Measurements from ENCODE around the gene STK24. TPM values are rescaled to one million over a fixed set of nuclear protein-coding genes. Genes with fewer than 3 reads are reported as not detected.

The STK24 gene
- total and polyA plus RNA-seq, 2 experiments from 2014 or later = 83.3 to 98.0 TPM

DNA sequence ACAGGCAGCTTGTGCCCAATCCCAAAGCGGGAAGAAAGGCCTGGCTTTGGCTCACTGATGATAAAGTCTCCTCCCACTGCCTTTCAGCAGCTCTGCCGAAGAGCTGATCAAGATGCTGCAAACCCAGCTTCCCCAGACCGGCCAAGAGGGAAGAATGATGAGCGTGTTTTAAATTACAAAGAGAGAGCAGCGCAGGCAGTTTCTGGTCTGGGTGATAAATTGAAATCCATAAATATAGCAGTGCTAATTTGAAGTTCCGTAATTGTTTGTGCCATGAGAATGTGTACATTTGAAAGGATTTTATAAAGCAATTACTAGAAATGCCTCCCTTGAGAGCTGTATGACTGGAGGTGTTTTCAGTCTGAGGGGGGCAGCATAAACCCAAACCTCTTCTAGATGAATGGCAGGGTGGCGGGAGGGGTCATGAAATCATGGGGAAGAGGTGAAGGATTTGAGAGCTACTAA, 171.8 kb downstream of the STK24 start:
- Histone ChIP-seq H3K4me1 (ENCODE audit: low read depth) (no peaks in the 10 kb centered on the region), H3K27ac (no peak overlapping the region), H3K9me3 (ENCODE audit: low read depth) (no peaks in the 10 kb centered on the region), H3K27me3 (no peaks in the 10 kb centered on the region), H3K36me3 (no peaks in the 10 kb centered on the region), H3K4me3 (no peak overlapping the region)
- TF ChIP-seq, protein P1, sequence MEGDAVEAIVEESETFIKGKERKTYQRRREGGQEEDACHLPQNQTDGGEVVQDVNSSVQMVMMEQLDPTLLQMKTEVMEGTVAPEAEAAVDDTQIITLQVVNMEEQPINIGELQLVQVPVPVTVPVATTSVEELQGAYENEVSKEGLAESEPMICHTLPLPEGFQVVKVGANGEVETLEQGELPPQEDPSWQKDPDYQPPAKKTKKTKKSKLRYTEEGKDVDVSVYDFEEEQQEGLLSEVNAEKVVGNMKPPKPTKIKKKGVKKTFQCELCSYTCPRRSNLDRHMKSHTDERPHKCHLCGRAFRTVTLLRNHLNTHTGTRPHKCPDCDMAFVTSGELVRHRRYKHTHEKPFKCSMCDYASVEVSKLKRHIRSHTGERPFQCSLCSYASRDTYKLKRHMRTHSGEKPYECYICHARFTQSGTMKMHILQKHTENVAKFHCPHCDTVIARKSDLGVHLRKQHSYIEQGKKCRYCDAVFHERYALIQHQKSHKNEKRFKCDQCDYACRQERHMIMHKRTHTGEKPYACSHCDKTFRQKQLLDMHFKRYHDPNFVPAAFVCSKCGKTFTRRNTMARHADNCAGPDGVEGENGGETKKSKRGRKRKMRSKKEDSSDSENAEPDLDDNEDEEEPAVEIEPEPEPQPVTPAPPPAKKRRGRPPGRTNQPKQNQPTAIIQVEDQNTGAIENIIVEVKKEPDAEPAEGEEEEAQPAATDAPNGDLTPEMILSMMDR (IDR thresholded peaks at IDR 0.05; ENCODE audit: low read depth, low read length) = no peak
- peak; percentile 52 to 69 for DNase-seq (ENCODE audit: low read depth in 1 of 2, low spot score in 1 of 2)

- DNase-seq (ENCODE audit: low read depth in 1 of 2, low spot score in 1 of 2) = no peak
- Histone ChIP-seq H3K4me1 (ENCODE audit: low read depth) (no peaks in the 10 kb centered on the region), H3K4me3 (no peak overlapping the region), H3K27me3 (no peaks in the 10 kb centered on the region), H3K36me3 (no peaks in the 10 kb centered on the region), H3K27ac (no peak overlapping the region), H3K9me3 (ENCODE audit: low read depth) (no peaks in the 10 kb centered on the region)
- TF ChIP-seq, protein P1 (IDR thresholded peaks at IDR 0.05; ENCODE audit: low read depth, low read length) = no peak
These were observed 173.8 kb downstream of the STK24 start for GRCh38 chr13:98403076-98403475.

DNA sequence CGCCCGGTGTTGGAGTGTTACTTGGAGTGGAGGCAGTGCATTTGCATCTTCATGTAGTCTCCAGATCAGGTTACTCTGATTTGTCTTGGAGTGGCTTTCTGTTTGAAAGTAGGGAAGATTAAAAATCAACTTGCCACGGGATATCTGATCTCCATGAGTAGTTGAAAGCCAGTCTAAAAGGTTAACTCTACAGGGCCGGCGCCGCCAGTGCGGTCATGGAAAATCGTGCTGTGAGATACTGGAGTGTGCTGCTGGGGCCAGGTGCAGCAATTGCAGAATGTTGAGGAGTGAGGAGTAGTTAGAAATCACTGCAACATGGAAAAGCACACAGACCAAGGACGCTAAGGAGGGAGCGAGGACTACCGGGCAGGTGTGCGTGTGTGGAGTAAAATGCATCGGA, 175.0 kb downstream of the STK24 start:
- no peak for DNase-seq (ENCODE audit: low read depth in 1 of 2, low spot score in 1 of 2)
- no peaks in the 10 kb centered on the region for H3K27me3 ChIP-seq
- no peaks in the 10 kb centered on the region for H3K4me1 ChIP-seq (ENCODE audit: low read depth)
- H3K9me3 ChIP-seq (ENCODE audit: low read depth) = no peaks in the 10 kb centered on the region
- no peak overlapping the region for H3K27ac ChIP-seq
- H3K36me3 ChIP-seq = no peaks in the 10 kb centered on the region
- H3K4me3 ChIP-seq = no peak overlapping the region
- TF ChIP-seq, protein P1 (IDR thresholded peaks at IDR 0.05; ENCODE audit: low read depth, low read length) = no peak

DNA sequence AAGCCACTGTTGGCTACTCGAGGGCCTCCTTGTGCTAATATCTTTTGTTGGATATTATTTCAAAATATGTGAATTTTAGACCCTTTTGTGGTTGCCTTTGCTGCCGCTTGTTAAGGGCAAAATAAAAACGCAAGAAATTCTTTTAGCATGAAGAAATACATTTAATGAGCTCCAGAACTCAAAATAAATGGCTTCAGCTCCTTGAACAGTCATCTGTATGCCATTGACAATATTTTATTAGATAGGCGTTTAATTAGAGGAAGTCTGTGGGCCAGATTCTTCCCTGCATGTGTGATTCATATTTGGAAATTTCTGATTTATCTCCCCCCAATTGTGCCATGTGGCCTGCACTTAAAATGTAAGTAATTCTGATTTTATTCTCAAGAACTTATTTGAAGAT, 177.2 kb downstream of the STK24 start:
- Histone ChIP-seq H3K4me3 (no peak overlapping the region), H3K27ac (no peak overlapping the region), H3K4me1 (ENCODE audit: low read depth) (no peaks in the 10 kb centered on the region), H3K9me3 (ENCODE audit: low read depth) (no peaks in the 10 kb centered on the region), H3K27me3 (no peaks in the 10 kb centered on the region), H3K36me3 (no peaks in the 10 kb centered on the region)
- TF ChIP-seq, protein P1 (IDR thresholded peaks at IDR 0.05; ENCODE audit: low read depth, low read length) = no peak
- no peak for DNase-seq (ENCODE audit: low read depth in 1 of 2, low spot score in 1 of 2)

- no peak overlapping the region for H3K27ac ChIP-seq
- no peaks in the 10 kb centered on the region for H3K4me1 ChIP-seq (ENCODE audit: low read depth)
- H3K36me3 ChIP-seq = no peaks in the 10 kb centered on the region
- H3K4me3 ChIP-seq = no peak overlapping the region
- no peak for DNase-seq (ENCODE audit: low read depth in 1 of 2, low spot score in 1 of 2)
- H3K9me3 ChIP-seq (ENCODE audit: low read depth) = no peaks in the 10 kb centered on the region
- H3K27me3 ChIP-seq = no peaks in the 10 kb centered on the region
- TF ChIP-seq, protein P1 (IDR thresholded peaks at IDR 0.05; ENCODE audit: low read depth, low read length) = no peak
These were observed 178.3 kb downstream of the STK24 start for GRCh38 chr13:98398581-98398980.

GRCh38 chr13:98397861-98398260, 179.0 kb downstream of the STK24 start:
- no peaks in the 10 kb centered on the region for H3K4me1 ChIP-seq (ENCODE audit: low read depth)
- H3K9me3 ChIP-seq (ENCODE audit: low read depth) = no peaks in the 10 kb centered on the region
- DNase-seq (ENCODE audit: low read depth in 1 of 2, low spot score in 1 of 2) = no peak
- no peak overlapping the region for H3K4me3 ChIP-seq
- H3K27ac ChIP-seq = no peak overlapping the region
- TF ChIP-seq, protein P1 (IDR thresholded peaks at IDR 0.05; ENCODE audit: low read depth, low read length) = no peak
- H3K36me3 ChIP-seq = no peaks in the 10 kb centered on the region
- no peaks in the 10 kb centered on the region for H3K27me3 ChIP-seq
